ENCODE measurements around the gene CDH10.

Gene CDH10

DNA sequence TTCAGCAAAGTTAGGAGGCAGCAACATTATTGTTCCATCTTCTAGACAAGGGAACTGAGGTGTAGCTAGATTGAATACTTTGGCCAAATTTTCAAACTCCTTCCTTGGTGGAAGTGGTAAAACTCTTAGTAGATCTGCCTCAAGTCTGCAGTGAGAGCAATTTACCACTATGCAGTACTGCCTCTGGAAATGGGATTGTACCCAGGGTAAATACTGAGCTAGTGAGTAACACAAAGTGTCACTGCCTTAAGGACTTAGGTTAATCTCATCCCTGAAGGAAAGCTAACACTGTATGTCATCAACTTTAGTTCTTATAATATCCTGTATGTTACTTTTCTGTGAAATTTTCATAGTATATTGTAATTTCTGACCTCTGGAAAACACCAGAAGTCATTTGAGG, 13.9 kb downstream of the CDH10 start:
- no peak overlapping the region for H3K4me3 ChIP-seq (ENCODE audit: low read depth, low read length)

DNA sequence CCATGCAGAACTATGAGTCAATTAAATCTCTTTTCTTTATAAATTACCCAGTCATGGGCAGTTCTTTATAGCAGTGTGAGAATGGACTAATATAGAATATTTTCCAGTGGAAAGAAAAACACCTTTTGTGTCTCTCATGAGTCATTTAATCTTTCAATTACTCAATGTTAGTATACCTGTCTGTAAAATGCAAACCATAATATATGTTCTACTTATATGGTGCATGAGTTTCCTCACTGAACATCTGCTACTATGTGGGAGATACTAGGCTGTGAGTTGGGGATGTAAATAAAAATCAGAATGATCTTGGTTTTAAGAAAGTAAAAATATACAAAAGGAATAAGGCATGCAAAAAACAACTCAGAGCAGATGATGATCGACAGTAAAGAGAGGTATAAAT, 15.0 kb downstream of the CDH10 start:
- TF ChIP-seq, protein P1, sequence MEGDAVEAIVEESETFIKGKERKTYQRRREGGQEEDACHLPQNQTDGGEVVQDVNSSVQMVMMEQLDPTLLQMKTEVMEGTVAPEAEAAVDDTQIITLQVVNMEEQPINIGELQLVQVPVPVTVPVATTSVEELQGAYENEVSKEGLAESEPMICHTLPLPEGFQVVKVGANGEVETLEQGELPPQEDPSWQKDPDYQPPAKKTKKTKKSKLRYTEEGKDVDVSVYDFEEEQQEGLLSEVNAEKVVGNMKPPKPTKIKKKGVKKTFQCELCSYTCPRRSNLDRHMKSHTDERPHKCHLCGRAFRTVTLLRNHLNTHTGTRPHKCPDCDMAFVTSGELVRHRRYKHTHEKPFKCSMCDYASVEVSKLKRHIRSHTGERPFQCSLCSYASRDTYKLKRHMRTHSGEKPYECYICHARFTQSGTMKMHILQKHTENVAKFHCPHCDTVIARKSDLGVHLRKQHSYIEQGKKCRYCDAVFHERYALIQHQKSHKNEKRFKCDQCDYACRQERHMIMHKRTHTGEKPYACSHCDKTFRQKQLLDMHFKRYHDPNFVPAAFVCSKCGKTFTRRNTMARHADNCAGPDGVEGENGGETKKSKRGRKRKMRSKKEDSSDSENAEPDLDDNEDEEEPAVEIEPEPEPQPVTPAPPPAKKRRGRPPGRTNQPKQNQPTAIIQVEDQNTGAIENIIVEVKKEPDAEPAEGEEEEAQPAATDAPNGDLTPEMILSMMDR (IDR thresholded peaks at IDR 0.05; ENCODE audit: borderline replicate concordance, insufficient read depth, low read depth, low read length), result no peak
- H3K4me3 ChIP-seq (ENCODE audit: low read depth, low read length), result no peak overlapping the region

More for the DNA sequence above, 13.9 kb downstream of the CDH10 start:
- TF ChIP-seq, protein P1 (IDR thresholded peaks at IDR 0.05; ENCODE audit: borderline replicate concordance, insufficient read depth, low read depth, low read length), result no peak

DNA sequence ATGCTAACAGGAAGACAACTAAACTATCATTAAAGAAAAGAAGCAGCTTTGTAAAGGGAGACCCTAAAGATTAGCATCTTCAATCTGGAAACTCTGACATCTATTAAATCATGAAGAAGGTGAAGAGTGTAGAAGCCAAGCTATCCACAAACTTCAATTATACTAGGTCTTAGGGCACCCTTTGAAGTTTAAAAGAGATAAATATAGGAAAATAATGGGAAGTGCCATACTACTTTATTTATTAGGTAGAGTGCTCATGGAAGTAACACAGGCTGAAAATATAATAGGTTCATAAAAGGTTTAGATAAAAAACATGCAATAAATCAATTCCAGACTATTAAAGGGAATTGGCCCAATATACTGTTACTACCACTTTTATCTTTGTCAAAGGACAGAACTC, 19.9 kb downstream of the CDH10 start:
- TF ChIP-seq, protein P1 (IDR thresholded peaks at IDR 0.05; ENCODE audit: borderline replicate concordance, insufficient read depth, low read depth, low read length), result no peak
- H3K4me3 ChIP-seq (ENCODE audit: low read depth, low read length), result no peak overlapping the region

DNA sequence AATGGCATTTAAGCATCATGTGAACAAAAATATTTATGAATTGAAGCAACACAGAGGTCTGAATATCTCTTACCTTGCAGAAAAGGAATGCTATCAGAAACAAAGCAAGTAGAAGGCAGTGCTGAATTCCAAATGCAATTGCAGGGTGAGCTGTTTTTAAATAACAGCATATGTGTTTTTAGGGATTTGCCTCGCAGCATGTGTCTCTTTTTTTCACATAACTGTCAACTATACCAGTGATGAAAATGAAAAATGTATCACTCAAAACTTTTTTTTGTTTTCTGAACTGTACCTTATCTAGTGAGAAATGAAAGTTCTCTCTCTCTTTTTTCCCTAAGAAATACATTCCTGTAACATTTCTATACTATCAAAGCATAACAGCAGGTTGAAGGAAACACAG, 21.2 kb downstream of the CDH10 start:
- TF ChIP-seq, protein P1 (IDR thresholded peaks at IDR 0.05; ENCODE audit: borderline replicate concordance, insufficient read depth, low read depth, low read length), result no peak

DNA sequence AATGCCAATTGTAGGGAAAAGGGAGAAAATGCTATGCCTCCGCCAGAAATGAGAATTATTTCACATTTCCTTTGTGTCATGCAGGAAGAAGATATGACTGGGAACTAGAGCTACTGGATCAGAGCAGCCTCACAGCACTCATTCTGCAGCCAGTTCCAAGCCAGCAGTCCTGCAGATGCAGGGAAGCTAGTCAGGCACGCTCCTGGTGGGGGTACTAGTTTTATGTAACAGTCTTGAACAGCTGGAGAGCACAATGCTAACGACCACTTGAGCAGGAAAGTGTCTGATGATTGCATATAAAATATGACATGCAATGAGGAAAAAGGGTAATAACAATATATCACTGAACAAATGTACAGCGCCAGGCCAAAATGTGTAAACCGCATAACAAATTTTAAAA, 21.7 kb downstream of the CDH10 start:
- TF ChIP-seq, protein P1 (IDR thresholded peaks at IDR 0.05; ENCODE audit: borderline replicate concordance, insufficient read depth, low read depth, low read length), result no peak

More for the DNA sequence above, 21.2 kb downstream of the CDH10 start:
- H3K4me3 ChIP-seq (ENCODE audit: low read depth, low read length), result no peak overlapping the region

DNA sequence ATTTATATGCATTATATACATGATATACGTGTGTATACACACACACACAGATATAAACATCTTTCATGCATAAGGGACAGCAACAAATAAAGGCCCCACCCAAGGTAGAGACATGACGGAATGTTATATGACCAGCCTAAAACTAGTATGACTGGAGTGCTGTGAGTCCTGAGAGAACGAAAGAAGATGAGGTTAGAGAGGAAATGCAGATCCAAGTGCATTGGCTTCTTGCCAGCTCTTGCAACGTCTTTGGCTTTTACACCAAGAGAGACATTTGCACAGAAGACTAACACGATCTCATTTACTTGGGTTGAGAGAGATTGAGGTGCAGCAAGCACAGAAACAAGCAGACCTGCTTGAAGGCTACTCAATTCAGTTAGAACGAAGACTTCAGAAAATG, 23.0 kb downstream of the CDH10 start:
- H3K4me3 ChIP-seq (ENCODE audit: low read depth, low read length), result no peak overlapping the region
- TF ChIP-seq, protein P1 (IDR thresholded peaks at IDR 0.05; ENCODE audit: borderline replicate concordance, insufficient read depth, low read depth, low read length), result no peak

More for the DNA sequence above, 21.7 kb downstream of the CDH10 start:
- no peak overlapping the region for H3K4me3 ChIP-seq (ENCODE audit: low read depth, low read length)

DNA sequence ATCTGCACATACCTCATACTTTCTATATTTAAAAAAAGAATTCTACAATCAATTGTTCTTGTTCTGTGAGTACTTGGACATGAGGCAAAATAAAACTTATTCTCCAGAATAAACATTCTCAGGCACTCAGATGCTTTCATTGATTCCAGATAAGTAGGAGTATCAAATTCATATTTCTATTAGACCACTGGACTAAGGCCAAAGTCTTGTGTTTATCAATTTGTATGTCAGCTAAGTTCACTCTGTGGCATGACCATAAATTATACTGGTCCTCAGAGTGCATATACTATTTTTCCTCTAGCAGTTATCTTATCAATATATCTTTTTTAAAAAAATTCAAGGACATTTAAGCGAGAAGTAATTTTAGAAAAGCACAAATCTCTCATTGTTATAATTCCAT, 28.2 kb downstream of the CDH10 start:
- TF ChIP-seq, protein P1 (IDR thresholded peaks at IDR 0.05; ENCODE audit: borderline replicate concordance, insufficient read depth, low read depth, low read length), result no peak
- H3K4me3 ChIP-seq (ENCODE audit: low read depth, low read length), result no peak overlapping the region

Measured in GM12875 (cell line).